ENCODE results near the gene PMM2. TPM values are rescaled to one million over a fixed set of nuclear protein-coding genes. Genes with fewer than 3 reads are reported as not detected.

Gene PMM2
- 16.4 and 24.8 TPM in 2 replicates for total RNA-seq

DNA sequence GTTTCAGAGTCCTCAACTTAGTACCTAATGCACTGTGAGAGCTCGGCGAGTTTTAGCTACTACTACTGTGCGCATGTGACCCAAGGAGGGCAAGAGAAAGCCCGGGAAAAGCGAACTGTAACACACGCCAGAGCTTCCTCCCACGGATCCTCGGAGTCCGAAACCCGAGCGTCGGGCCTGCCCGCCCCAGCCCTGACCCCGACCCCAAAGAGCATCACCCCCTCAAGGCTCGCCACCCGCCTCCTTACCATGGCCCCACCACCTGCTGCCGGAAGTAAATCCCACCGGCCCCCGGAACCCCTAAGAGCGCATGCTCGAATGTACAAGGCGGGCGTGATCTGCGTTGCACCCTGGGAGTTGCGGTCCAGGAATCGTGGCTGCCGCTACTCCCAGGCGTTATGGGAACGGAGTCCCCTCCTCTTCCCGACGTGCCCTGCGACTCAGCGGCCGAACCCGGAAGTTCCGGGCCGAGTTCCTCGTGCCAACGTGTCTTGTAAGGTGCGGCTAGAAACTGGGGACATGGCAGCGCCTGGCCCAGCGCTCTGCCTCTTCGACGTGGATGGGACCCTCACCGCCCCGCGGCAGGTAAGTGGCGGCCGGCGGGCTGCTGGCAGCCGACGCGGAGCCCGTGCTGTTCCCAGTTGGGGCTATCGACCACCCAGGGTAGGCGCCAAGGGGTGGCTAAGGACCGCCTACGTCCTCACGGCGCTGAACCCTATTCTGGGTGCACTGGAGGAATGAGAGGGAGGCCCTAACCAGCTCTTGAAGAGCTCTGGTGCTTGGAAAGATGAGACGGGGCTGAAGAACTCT is at the start of gene PMM2, which contains the start of gene TMEM186:
PMM2 (plus strand) TSS at position 476 of the 810 bp plus-strand sequence; CDS start at position 520, 44 bp downstream.
TMEM186 (minus strand) TSS at position 276 of the 810 bp plus-strand sequence; CDS start at position 251, 25 bp downstream.

DNA sequence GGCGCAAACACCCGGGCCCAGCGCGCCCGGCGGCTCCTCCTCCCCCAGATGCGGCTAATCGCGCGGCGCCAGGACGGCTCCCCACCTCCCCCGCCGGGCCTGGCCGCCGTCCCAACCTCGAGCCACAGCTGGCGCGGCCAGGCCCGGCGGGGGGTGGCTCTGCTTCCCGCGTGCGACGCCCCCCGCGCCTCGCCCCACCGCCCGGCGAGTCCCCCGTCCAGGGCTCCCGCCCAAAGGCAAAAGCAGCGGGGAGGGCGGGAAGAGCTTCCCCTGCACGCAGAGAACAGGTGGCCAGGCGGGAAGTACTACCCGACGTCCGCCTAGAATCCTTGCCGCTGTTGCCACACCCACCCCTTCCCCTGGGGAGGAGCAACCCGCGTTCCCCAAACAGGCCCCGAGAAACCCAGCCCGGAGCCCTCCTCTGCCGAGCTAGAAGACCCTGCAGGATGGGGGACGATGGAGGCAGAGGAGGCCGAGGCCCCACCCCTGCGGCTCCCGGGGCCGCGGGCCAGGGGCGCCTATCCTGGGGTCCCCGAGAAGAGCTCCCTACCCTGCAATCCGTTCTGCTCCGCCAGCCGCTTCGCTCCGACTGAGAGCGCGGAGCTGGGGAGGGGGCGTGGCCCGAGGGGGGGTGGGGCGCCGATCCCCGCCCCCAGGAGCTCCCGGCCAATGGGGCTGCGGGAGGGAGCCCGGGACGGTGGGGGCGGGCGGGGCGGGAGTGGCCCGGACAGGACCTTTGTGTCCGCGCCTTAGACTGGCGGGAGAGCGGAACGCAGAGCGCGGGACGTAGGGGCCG is 71.0 kb downstream of the PMM2 start, which contains the start of gene CARHSP1:
CARHSP1 (minus strand) TSS at position 591 of the 796 bp plus-strand sequence. CDS start 9,678 bp downstream, outside the sequence.

GRCh38 chr16:8882041-8882617 is 84.5 kb downstream of the PMM2 start, which contains the start of gene LITAFD:
Gene LITAFD, plus strand, starts transcription at chr16:8882351. Its CDS starts 2,005 bp downstream, at chr16:8884356.

Other genes with a start within 250 kb of the PMM2 start
- 1.2 TPM in 1 of 2 replicates, not detected in the other for gene TMEM114, start 207.3 kb upstream of the PMM2 start, total RNA-seq
- 29.9 and 67.6 TPM in 2 replicates for gene METTL22, start 176.1 kb upstream of the PMM2 start, total RNA-seq
- gene ABAT, start 123.2 kb upstream of the PMM2 start, total RNA-seq = 2.2 and 3.0 TPM in 2 replicates
- 9.4 and 10.6 TPM in 2 replicates for gene TMEM186, start 200 bp upstream of the PMM2 start, total RNA-seq
- gene CARHSP1, start 71.2 kb downstream of the PMM2 start, total RNA-seq = 65.6 and 209 TPM in 2 replicates
- gene LITAFD, start 84.5 kb downstream of the PMM2 start, total RNA-seq = not detected in 2 replicates
- 48.4 and 58.3 TPM in 2 replicates for gene USP7, start 166.1 kb downstream of the PMM2 start, total RNA-seq

Measured in tracheal epithelial cell (primary cell).